Mammary epithelial cell (primary cell): ENCODE results near the gene HLA-DMB.

Experiments used
- CTCF ChIP-seq, 2 donors: IDR thresholded peaks in 1 of 2; conservative IDR thresholded peaks in 1 of 2; 2 replicates each; pipeline ENCODE4 v1.5.1; 2011 to 2012; ENCODE audit warnings: inconsistent platforms in 2 of 2, low read length in 2 of 2, mild to moderate bottlenecking in 2 of 2, control low read depth in 1 of 2, low read depth in 1 of 2; ENCODE audit not compliant: insufficient read depth in 1 of 2; ENCODE audit errors: extremely low read depth in 1 of 2
- EZH2 ChIP-seq: IDR thresholded peaks from 2 replicates; pipeline ENCODE4 v1.6.1; 2012; ENCODE audit warnings: low read length, inconsistent platforms, borderline replicate concordance

- no peak for TF ChIP-seq CTCF (conservative IDR thresholded peaks at IDR 0.05 in 1 of 2, IDR thresholded peaks at IDR 0.05 in 1 of 2; ENCODE audit: extremely low read depth in 1 of 2, insufficient read depth in 1 of 2, low read depth in 1 of 2, low read length in 2 of 2)
- TF ChIP-seq EZH2 = no peak
Measured at GRCh38 chr6:32905078-32905477, 35.8 kb downstream of the HLA-DMB start.
